SU-DHL-6 (cell line): ENCODE results near the gene PRDX3.

Source experiments
- EZH2phosphoT487 ChIP-seq: fragments of 200-600 bp; sonication (generic), shearing (Covaris generic); conservative IDR thresholded peaks from 2 replicates; pipeline ENCODE4 v1.6.1; 2018; ENCODE audit warnings: mild to moderate bottlenecking, antibody characterized with exemption, low read length, moderate library complexity, mixed read lengths
- TF ChIP-seq, protein P1 (sequence below): fragments of 200-600 bp; sonication (generic); IDR thresholded peaks from one replicate; pipeline ENCODE4 v1.5.1; 2017; ENCODE audit warnings: antibody characterized with exemption, mild to moderate bottlenecking, low read length, moderate library complexity; ENCODE audit not compliant: insufficient read depth, poor library complexity, severe bottlenecking

DNA sequence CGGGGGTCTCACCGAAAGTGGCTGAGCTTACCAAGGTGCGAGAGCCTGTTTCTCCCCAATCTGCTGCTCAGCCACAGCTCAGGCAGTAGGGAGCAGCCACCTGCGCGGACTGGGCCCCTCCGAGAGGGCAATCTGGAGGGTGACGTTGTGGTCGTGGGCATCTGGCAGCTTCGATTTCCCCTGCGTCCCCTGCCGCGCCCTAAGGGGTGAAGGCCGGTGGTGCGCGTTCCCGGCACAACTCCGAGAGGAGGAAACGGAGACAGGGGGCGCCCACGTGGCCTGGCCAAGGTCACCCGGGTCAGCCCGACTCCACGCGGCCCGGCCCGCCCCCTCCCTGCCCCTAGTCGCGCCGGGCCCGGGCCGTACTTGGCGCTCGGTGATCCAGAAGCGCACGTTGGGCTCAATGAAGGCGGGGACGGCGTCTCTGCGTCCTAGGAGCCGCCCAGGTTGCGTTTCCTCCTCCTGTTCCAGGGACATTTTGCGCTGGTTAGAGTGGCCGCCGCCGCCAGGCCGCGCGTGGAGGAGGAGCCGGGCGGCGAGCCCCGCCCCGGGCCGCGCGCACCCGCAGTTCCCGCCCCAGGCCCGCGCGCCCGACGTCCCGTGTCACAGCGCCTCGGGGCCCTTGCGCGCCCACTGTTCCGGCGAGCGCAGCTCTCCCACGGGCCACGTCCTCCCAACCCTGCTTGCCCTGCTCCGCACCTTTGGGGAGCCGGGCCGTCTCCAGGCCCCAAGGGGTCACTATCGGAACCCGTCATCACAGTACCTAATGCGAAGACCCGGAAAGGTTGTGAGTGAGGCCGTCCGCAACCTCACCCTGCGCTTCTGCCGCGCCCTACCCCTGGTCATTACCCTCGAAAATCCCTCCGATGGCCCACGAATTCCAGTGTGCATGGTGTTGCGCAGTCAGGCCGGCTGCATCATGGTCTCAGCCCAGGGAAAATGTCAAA, 13.2 kb downstream of the PRDX3 start, which contains the start of gene SFXN4:
- TF ChIP-seq, protein P1, sequence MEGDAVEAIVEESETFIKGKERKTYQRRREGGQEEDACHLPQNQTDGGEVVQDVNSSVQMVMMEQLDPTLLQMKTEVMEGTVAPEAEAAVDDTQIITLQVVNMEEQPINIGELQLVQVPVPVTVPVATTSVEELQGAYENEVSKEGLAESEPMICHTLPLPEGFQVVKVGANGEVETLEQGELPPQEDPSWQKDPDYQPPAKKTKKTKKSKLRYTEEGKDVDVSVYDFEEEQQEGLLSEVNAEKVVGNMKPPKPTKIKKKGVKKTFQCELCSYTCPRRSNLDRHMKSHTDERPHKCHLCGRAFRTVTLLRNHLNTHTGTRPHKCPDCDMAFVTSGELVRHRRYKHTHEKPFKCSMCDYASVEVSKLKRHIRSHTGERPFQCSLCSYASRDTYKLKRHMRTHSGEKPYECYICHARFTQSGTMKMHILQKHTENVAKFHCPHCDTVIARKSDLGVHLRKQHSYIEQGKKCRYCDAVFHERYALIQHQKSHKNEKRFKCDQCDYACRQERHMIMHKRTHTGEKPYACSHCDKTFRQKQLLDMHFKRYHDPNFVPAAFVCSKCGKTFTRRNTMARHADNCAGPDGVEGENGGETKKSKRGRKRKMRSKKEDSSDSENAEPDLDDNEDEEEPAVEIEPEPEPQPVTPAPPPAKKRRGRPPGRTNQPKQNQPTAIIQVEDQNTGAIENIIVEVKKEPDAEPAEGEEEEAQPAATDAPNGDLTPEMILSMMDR, result no peak
- no peak for TF ChIP-seq EZH2phosphoT487
